HepG2 (cell line): ENCODE results near the gene PRR29. TPM values are rescaled to one million over a fixed set of nuclear protein-coding genes. Genes with fewer than 3 reads are reported as not detected.
A peak's percentile ranks its signal among the peaks of the same experiment; 100 is the strongest.

ENCODE experiments used
- CERS6 ChIP-seq: sonication (generic); formaldehyde crosslinking; IDR thresholded peaks from 2 replicates; pipeline ENCODE4 v1.5.0; 2020; ENCODE audit warnings: missing genetic modification reagents
- E2F1 ChIP-seq: sonication (generic); formaldehyde crosslinking; IDR thresholded peaks from 2 replicates; pipeline ENCODE4 v1.5.0; 2020; ENCODE audit warnings: missing genetic modification reagents
- IRF2 ChIP-seq: IDR thresholded peaks from 2 replicates; pipeline ENCODE4 v1.6.1; 2018; ENCODE audit warnings: missing genetic modification reagents, missing compliant biosample characterization
- NCOA1 ChIP-seq: sonication (generic); formaldehyde crosslinking; IDR thresholded peaks from 2 replicates; pipeline ENCODE4 v1.9.0; 2021; ENCODE audit warnings: missing genetic modification reagents
- NCOA2 ChIP-seq: sonication (generic); formaldehyde crosslinking; IDR thresholded peaks from 2 replicates; pipeline ENCODE4 v1.8.0; 2022; ENCODE audit warnings: inconsistent platforms
- NFE2 ChIP-seq: sonication (generic); formaldehyde crosslinking; IDR thresholded peaks from 2 replicates; pipeline ENCODE4 v1.4.0; 2020; ENCODE audit warnings: missing genetic modification reagents
- PBX2 ChIP-seq: IDR thresholded peaks from 2 replicates; pipeline ENCODE4 v1.6.1; 2016; ENCODE audit warnings: control low read depth
- PCBP1 ChIP-seq: fragments of 200-400 bp; formaldehyde crosslinking; IDR thresholded peaks from 2 replicates; pipeline ENCODE4 v1.6.1; 2017; ENCODE audit warnings: mild to moderate bottlenecking, low read depth, low read length, borderline replicate concordance
- POGZ ChIP-seq: sonication (generic); formaldehyde crosslinking; IDR thresholded peaks from 2 replicates; pipeline ENCODE4 v1.4.0; 2020; ENCODE audit warnings: mild to moderate bottlenecking, missing genetic modification reagents
- SOX13 ChIP-seq, 3 experiments: fragments of 450-650 bp in 1 of 3; sonication (generic) in 1 of 3; formaldehyde crosslinking in 1 of 3; IDR thresholded peaks in 2 of 3; conservative IDR thresholded peaks in 1 of 3; 2 replicates each; pipeline versions ENCODE4 v1.5.0 to v1.6.1; 2016 to 2020; ENCODE audit warnings: antibody characterized with exemption in 1 of 3, mild to moderate bottlenecking in 1 of 3, missing compliant biosample characterization in 1 of 3, missing genetic modification reagents in 1 of 3, moderate library complexity in 1 of 3
- SP2 ChIP-seq: sonication (generic); formaldehyde crosslinking; IDR thresholded peaks from 2 replicates; pipeline ENCODE4 v1.5.1; 2020; ENCODE audit warnings: mild to moderate bottlenecking, missing genetic modification reagents
- TIGD3 ChIP-seq: sonication (generic); formaldehyde crosslinking; IDR thresholded peaks from 2 replicates; pipeline ENCODE4 v1.5.1; 2020; ENCODE audit warnings: mild to moderate bottlenecking, missing genetic modification reagents, borderline replicate concordance
- XBP1 ChIP-seq: sonication (generic); formaldehyde crosslinking; IDR thresholded peaks from 2 replicates; pipeline ENCODE4 v1.5.0; 2020; ENCODE audit warnings: missing genetic modification reagents
- ZBTB7A ChIP-seq: sonication (generic); formaldehyde crosslinking; IDR thresholded peaks from 2 replicates; pipeline ENCODE4 v1.8.0; 2022; ENCODE audit warnings: mild to moderate bottlenecking, missing genetic modification reagents
- ZFP91 ChIP-seq: sonication (generic); formaldehyde crosslinking; IDR thresholded peaks from 2 replicates; pipeline ENCODE4 v1.9.0; 2022; ENCODE audit warnings: missing genetic modification reagents, mild to moderate bottlenecking, borderline replicate concordance
- ZNF282 ChIP-seq: fragments of 450-650 bp; IDR thresholded peaks from 2 replicates; pipeline ENCODE4 v1.6.1; 2018; ENCODE audit not compliant: partially characterized antibody
- ZNF292 ChIP-seq: sonication (generic); formaldehyde crosslinking; IDR thresholded peaks from 2 replicates; pipeline ENCODE4 v1.8.1; 2022; ENCODE audit warnings: mild to moderate bottlenecking, low read depth, missing genetic modification reagents, borderline replicate concordance
- ZNF296 ChIP-seq: sonication (generic); formaldehyde crosslinking; conservative IDR thresholded peaks from 2 replicates; pipeline ENCODE4 v1.5.0; 2020; ENCODE audit warnings: mild to moderate bottlenecking, missing genetic modification reagents
- ZNF432 ChIP-seq: sonication (generic); formaldehyde crosslinking; IDR thresholded peaks from 2 replicates; pipeline ENCODE4 v1.5.0; 2020; ENCODE audit warnings: missing genetic modification reagents, mild to moderate bottlenecking, borderline replicate concordance
- ZNF441 ChIP-seq: sonication (generic); formaldehyde crosslinking; IDR thresholded peaks from 2 replicates; pipeline ENCODE4 v1.7.0; 2021; ENCODE audit warnings: missing genetic modification reagents, borderline replicate concordance
- ZNF678 ChIP-seq: sonication (generic); formaldehyde crosslinking; IDR thresholded peaks from 2 replicates; pipeline ENCODE4 v1.4.0; 2020; ENCODE audit warnings: mild to moderate bottlenecking, missing genetic modification reagents
- polyA plus RNA-seq, 8 experiments: library from polyadenylated mRNA; depleted of rRNA in 3 of 8; stranded (reverse) in 7 of 8; unstranded in 1 of 8; fragments of >200 nt; fragmentation: Illumina TruSeq in 4 of 8; extraction: Trizol in 4 of 8; gene quantifications; 2 replicates each; pipeline versions ENCODE4 v1.2.1 to v1.2.3, GENCODE V29; 2011 to 2016; ENCODE audit warnings: low read depth in 4 of 8, missing spikeins in 1 of 8, mixed read lengths in 1 of 8; ENCODE audit not compliant: insufficient read depth in 1 of 8
- total RNA-seq, 5 experiments: library from RNA; depleted of rRNA; stranded (reverse); fragments of >200 nt; fragmentation: Illumina TruSeq; extraction: Trizol; gene quantifications; 2 replicates each; pipeline ENCODE4 v1.2.3, GENCODE V29; 2016; ENCODE audit warnings: low read depth in 1 of 5

PRR29 gene
- total and polyA plus RNA-seq, 2 of the 13 experiments (the other 11 are each of a cell fraction or from before 2014, with no cell fraction given): 0.07 to 0.20 TPM

- TF ChIP-seq ZNF678 (CRISPR knock-in tag): no peak
- TF ChIP-seq ZNF441 (CRISPR knock-in tag): no peak
- TF ChIP-seq CERS6 (CRISPR knock-in tag): no peak
- no peak for TF ChIP-seq TIGD3
- no peak for TF ChIP-seq ZNF292 (CRISPR knock-in tag)
- TF ChIP-seq E2F1 (CRISPR knock-in tag): no peak
- 0 out of 2 replicates have a peak, but pooled peaks have one; percentile 18 for TF ChIP-seq NCOA2 (CRISPR knock-in tag)
- no peak for TF ChIP-seq POGZ (CRISPR knock-in tag)
- no peak for TF ChIP-seq NCOA1 (CRISPR knock-in tag)
- no peak for TF ChIP-seq ZNF282
- TF ChIP-seq PBX2 (CRISPR knock-in tag): no peak
- TF ChIP-seq ZNF432 (CRISPR knock-in tag): no peak
- peak; percentile 49; the same call in 1 of the 2 replicates for TF ChIP-seq IRF2 (CRISPR knock-in tag)
- TF ChIP-seq XBP1 (CRISPR knock-in tag): no peak
- no peak; the same call in 1 of the 2 replicates for TF ChIP-seq ZFP91
- no peak for TF ChIP-seq ZBTB7A (CRISPR knock-in tag)
- TF ChIP-seq NFE2: no peak
- TF ChIP-seq SOX13 (IDR thresholded peaks at IDR 0.05): no peak
- TF ChIP-seq SOX13 (CRISPR knock-in tag; conservative IDR thresholded peaks at IDR 0.05 in 1 of 2, IDR thresholded peaks at IDR 0.05 in 1 of 2): no peak
- TF ChIP-seq ZNF296 (CRISPR knock-in tag): no peak
- TF ChIP-seq SP2: no peak
- no peak for TF ChIP-seq PCBP1
Observed at GRCh38 chr17:63998050-63998720, at the start of gene PRR29 (continued).
